NCI-H2081 treated with DMSO at 0.1 percent for 48 hours (cell line): ENCODE results near the gene FOXI2.

Source experiments
- DNase-seq: peaks from one replicate; lab custom pipeline; 2025; lab: John Stamatoyannopoulos, UW

Gene FOXI2

DNA sequence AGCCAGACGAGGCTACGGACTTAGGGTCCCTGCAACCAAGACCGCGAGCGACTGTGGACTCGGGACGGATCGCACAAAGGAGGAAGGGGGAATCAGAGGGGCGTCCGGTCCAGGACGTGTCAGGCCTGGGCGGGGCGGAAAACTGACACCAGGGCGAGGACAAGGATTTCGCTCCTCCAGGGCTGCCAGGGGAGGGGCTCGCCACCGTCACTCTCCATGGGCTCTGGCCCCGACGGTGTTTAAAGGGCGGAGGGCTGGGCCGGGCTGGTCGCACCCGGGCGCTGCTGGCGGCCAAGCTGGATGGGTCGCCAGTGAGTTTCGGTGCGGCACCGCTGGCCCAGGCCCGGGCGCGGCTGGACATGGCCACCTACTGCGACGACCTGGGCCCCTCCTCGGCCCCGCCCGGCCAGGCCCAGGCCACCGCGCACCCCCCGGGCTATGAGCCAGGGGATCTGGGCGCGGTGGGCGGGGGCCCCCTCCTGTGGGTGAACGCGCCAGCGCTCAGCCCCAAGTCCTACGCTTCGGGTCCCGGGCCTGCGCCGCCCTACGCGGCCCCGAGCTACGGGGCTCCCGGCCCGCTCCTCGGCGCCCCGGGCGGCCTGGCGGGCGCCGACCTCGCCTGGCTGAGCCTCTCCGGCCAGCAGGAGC, at the start of gene FOXI2:
TSS of gene FOXI2 (plus strand) at position 271 of the 648 bp plus-strand sequence. CDS start at position 360, 89 bp downstream.
- DNase-seq, result no peak

- no peak for DNase-seq
These were observed 49.4 kb upstream of the FOXI2 start for GRCh38 chr10:127687548-127687947.

- no peak for DNase-seq
These were observed 46.7 kb upstream of the FOXI2 start for GRCh38 chr10:127690176-127690835.

DNA sequence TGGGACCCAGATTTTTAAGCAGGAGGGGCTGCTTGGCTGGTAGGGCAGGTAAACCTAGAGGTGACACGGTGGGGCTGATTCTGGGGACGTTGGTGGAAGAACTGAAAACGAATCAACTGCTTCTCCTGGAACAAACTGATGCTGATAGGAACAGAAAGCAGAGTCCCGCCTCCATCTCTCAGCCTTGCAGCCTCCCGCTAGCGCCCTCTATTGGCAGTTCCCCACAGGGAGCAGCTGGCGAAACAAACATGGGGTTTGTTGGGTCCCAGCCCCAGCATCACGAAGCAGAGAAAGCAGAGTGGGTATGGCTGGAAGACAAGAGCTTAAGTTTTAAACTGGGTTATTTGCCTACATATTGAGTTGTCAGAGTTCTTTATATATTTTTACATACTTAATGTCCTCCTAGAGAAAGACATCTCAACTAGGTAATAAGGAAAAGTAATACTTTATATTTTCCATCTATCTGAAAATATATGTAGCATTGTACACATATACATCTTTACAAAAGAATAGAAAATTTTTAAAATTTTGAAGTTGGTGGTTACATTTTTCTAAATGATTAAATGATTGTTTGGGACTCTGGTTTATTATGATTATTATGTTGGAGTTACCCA, 42.3 kb upstream of the FOXI2 start:
- no peak for DNase-seq

- no peak for DNase-seq
These were observed 41.6 kb upstream of the FOXI2 start for GRCh38 chr10:127695431-127695830.

DNA sequence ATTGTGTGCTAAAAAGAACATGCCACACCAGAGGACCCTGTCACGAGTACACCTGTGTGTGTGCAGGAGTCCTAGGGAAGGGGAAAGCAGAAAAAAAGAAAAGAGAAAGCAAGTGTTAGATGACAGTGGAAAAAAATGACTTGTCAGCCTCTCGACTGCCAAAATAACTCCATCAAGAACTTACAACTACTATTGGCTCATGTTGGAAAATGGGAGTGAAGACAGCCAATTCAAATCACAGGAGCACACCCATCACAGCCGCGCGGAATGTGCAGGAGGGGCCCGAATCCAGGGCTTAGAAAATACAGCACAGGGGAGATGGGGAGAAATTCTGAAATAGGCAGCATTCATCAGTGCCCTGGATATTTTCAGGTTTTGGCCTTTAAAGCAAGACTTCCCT, 38.1 kb upstream of the FOXI2 start:
- no peak for DNase-seq

DNA sequence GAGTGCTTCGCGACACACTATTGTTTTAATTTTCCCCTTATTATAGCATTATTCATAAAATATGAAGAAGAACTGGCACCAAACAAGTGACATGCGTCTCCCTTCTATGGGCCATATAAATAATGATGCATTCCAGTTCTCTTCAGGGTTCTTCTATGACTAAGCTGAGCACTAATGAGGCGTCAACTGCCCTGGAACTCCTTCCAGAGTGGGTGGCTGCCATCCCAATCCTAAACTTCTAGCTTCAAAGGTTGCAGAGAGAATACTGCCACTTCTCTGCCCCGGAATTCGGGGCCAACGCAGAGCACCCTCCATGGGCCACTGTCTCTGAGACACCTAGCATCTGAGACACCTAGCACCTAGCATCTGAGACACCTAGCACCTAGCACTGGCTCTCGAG, 37.7 kb upstream of the FOXI2 start:
- DNase-seq, result no peak

DNA sequence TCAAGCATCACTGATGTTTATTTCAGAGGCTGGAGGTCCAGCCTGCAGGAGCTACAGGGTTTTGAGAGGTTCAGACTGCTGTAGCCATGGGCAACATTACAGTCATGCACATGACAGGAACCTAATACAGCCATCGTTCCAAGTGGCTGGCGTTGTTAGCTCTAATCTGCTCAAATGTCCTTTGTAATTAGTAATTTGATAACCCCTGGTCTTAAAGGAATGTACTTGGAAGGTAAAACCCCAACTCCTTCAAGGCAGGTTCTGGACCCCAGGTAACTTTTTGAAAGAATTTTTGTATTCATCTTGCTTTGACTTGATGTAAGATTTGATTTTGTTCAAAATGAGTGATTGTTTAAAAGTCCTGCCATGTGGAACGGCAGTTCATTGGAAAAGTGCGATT, 34.7 kb upstream of the FOXI2 start:
- no peak for DNase-seq

GRCh38 chr10:127715249-127715648, 21.7 kb upstream of the FOXI2 start:
- no peak for DNase-seq

DNA sequence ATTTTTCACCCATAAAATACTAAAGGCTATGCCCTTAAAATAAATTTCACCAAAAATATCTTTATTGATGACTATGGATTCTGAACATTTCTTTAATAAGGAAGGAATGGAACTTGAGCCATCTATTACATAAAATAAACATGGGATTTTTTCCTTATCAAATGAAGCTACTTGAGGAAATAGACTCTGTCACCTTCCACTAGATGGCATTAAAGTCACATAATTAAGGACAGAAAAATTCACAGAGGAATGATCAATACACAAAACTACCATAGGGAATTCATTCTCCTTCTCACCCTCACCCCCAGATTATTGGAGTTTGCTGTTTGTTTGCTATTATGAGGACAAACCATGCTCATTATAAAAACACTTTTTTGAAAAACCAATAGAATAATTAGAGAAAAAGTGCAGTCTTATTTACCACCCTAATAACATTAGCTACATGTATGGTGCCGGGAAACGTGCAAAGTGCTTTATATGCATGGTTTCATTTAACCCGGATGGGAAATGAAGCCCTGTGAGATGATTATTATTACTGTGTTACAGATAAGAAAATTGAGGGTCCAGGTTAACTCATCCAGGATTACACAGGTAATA, 21.1 kb upstream of the FOXI2 start:
- no peak for DNase-seq

DNA sequence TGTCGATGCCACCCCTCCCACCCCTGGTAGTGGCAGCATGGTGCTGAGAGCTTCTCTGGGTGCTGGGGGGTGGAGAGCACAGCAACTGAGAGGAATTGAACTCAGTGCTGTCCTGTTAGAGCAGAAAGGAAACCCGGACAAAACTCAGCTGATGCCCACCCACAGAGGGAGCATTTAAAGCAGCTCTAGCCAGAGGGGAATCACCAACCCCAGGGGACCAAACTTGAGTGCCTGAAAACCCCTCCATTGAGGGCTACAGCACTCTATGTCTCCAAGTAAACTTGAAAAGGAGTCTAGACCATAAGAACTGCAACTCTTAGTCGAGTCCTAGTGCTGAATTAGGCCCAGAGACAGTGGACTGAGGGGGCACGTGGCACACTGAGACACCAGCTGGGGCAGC, 16.8 kb upstream of the FOXI2 start:
- DNase-seq, result no peak

DNA sequence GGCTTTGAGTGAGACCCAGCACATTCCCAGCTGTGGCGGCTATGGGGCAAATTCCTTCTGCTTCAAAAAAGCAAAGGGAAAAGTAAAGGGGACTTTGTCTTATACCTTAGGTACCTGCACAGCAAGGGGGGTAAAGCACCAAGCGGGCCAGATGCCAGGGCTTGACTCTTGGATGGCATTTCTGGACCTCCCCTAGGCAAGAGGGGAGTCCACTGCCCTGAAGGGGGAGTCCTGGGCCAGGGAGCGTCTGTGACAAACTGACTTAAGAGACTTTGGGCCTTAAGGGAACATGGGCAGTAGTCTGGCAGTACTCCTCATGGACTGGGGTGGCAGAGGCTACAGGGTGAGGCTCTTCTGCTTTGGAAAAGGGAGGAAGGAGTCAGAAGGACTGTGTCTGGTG, 16.1 kb upstream of the FOXI2 start:
- DNase-seq, result no peak

GRCh38 chr10:127734753-127735152, 2.2 kb upstream of the FOXI2 start:
- no peak for DNase-seq

DNA sequence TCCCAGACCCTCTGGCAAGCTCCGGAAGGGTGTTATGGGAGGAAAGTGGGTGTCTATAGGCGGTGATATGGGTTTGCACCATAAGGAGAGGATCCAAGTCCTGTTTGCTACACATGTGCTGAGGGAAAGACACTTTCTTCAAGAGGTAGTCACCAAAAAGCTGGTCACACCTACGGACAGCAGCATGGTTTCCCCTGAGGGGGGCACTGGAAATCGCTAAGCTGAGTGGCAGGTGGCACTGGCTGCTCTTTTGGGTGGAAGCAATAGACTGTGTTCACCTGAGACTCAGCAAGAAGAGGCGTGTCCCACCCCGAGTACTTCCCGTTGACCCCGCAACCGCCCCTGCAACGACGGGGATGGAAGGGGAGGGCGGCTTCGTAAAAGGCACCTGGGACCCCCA, 1.8 kb upstream of the FOXI2 start:
- no peak for DNase-seq

DNA sequence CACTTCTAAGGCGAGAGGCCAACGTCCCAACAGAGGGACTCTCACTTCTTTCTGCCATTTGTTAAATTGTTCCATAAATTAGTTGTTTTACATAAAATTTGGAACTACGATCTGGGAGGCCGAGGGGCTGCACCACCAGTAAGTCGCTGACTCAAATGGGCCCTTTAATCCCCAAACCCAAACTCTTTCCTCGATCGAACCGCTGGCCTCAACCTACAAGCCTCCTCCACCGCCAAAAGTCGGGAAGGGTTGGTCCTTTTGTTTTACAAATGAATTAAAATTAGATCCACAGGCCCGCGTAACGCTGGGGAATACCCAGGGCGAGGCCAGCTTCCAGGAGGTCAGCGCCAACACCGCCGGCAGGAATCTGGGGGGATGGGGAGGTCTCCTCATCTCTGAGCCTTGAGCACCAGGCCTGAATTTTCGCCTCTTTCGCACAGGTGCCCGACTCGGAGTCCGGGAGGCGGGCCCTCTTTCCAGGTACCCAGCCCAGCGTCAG, 1.2 kb upstream of the FOXI2 start:
- DNase-seq, result no peak

DNA sequence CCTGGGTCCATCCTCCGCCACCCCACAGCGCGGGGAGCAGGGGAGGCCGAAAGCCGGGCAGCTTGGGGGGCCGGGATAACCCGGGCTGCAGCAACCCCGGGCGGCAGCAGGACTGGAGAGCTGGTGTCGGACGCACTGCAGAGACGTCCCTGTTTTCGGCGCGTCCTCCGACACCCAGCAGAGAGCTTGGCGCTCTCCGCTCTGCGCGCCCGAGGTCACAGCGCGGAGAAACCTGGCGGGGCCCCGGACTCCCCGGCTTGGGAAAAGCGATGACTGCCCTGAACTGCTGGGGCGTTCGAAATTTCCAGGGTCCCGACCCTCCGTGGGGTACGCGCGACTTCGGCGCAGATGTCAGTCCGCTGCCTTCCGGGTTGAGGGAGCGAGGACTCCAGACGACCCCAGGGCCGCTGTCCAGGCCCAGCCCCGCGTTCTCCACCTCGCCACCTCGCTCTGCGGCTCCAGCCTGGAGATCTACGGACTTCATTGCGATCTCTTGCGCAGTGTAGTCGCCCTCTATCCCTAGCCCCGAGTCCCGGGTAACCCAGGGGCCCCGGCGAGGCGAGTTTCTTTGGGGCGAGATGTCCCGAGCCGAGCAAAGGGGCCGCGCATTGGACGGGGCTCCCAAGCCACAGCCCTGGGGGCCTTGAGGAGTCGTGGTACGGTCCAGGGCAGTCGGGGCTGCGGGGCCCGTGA, 617 bp upstream of the FOXI2 start:
- DNase-seq, result no peak

GRCh38 chr10:127737563-127738511, 852 bp downstream of the FOXI2 start:
- DNase-seq, result no peak

GRCh38 chr10:127738512-127739424, 1.8 kb downstream of the FOXI2 start:
- no peak for DNase-seq

DNA sequence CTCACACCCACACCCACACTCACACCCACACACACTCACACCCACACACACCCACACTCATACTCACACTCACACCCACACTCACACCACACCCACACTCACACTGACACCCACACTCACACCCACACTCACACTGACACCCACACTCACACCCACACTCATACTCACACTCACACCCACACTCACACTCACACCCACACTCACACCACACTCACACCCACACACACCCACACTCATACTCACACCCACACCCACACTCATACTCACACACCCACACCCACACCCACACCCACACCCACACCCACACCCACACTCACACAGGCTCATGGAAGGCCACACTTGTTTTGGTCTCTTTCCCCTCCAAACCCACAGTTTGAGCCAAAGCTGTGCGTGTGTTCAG, 2.9 kb downstream of the FOXI2 start:
- DNase-seq, result no peak

GRCh38 chr10:127740596-127740995, 3.6 kb downstream of the FOXI2 start:
- no peak for DNase-seq
